PFSK-1 (cell line): ENCODE results near the gene ATP5F1E.

Source experiments
- FOXP2 ChIP-seq: optimal IDR thresholded peaks from 2 replicates; pipeline ENCODE3; 2011; ENCODE audit warnings: borderline replicate concordance, control low read depth, inconsistent platforms; ENCODE audit not compliant: insufficient read depth; ENCODE audit errors: extremely low read length, extremely low read depth
- POLR2AphosphoS5 ChIP-seq: IDR thresholded peaks from 2 replicates; pipeline ENCODE4 v1.6.1; 2012; ENCODE audit warnings: low read depth, mild to moderate bottlenecking, control low read depth, low read length, moderate library complexity
- REST ChIP-seq, 2 experiments: IDR thresholded peaks; 2 replicates each; pipeline versions ENCODE4 v1.6.1 to v1.8.0; 2011 to 2012; ENCODE audit warnings: low read depth in 2 of 2, low read length in 2 of 2, control low read depth in 1 of 2, inconsistent platforms in 1 of 2, mild to moderate bottlenecking in 1 of 2, moderate library complexity in 1 of 2; ENCODE audit not compliant: insufficient read depth in 1 of 2
- SIN3A ChIP-seq: IDR thresholded peaks from 2 replicates; pipeline ENCODE4 v1.6.1; 2012; ENCODE audit warnings: mild to moderate bottlenecking, low read length, moderate library complexity, borderline replicate concordance; ENCODE audit not compliant: insufficient read depth
- TAF1 ChIP-seq: IDR thresholded peaks from 2 replicates; pipeline ENCODE4 v1.6.1; 2012; ENCODE audit warnings: low read length, control low read depth, borderline replicate concordance; ENCODE audit not compliant: insufficient read depth

DNA sequence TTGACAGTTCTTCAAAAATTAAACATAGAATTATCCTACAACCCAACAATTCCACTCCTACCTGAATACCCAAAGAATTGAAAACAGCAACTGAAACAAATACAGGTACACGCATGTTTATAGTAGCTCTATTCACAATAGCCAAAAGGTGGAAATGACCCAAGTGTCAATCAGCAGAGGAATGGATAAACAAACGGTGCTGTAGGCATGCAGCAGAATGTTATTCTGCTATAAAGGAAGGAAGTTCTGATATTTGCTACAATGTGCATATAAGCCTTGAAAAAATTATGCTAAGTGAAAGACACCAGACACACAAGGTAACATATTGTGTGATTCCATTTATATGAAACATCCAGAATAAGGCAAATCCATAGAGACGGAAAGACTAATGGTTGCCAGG, 48.9 kb upstream of the ATP5F1E start:
- TF ChIP-seq TAF1 (no peak), POLR2AphosphoS5 (no peak), SIN3A (no peak), FOXP2 (no peak), REST (IDR thresholded peaks at IDR 0.05; ENCODE audit: insufficient read depth in 1 of 2, low read depth in 2 of 2, low read length in 2 of 2) (no peak)
